ENCODE results near the gene CDR2.

DNA sequence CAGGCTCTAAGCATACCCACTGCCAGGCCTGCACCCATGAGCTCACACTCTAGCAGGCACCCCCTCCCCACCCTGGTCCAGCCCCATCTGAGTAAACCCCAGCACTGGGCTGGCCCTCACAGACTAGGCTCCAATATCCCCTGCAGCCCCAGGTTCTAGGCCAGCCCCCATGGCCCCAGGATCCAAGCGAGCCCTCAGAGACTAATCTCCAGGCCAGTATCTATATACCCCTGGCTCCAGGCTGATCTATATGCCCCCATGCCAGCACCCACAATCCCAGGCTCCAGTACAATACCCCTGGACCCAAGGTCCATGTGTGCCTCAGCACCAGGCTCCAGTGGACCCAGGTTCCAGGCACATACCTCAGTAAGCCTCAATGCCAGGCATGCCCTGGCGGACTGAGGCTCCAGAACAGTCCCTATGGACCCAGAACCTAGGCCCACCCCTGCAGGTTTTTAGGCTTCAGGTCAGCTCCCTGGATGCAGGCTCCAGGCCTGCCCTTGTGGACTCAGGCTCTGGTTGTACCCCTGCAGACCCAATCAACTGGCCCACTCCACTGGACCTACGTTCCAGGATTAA, 38.7 kb downstream of the CDR2 start:
- no peak for TF ChIP-seq CTCF (IDR thresholded peaks at IDR 0.05)
- TF ChIP-seq POLR2A (IDR thresholded peaks at IDR 0.05): no peak
- TF ChIP-seq POLR2AphosphoS5 (IDR thresholded peaks at IDR 0.05): no peak

Measured in suprapubic skin (tissue), 4 donors.